ENCODE data around the gene ENTPD6.

- no peak for TF ChIP-seq POLR2A (IDR thresholded peaks at IDR 0.05; ENCODE audit: low read depth, low read length)
- TF ChIP-seq POLR2AphosphoS5 (IDR thresholded peaks at IDR 0.05; ENCODE audit: low read depth, low read length), result no peak
These were observed 75.3 kb downstream of the ENTPD6 start for GRCh38 chr20:25270829-25271251.
